Caco-2 (cell line): ENCODE measurements around the gene BANP. TPM values are rescaled to one million over a fixed set of nuclear protein-coding genes. Genes with fewer than 3 reads are reported as not detected.
"Not testable (repeated sequence)": the region's sequence is repeated elsewhere in the genome, so short reads cannot be mapped to it uniquely, and the experiment has no call there.

Experiments used
- BruUV-seq: library from RNA; stranded (reverse); fragments of 400-500 nt; replicated peaks from 2 replicates; lab custom pipeline; 2021; lab: Mats Ljungman, UMichigan
- CTCF ChIA-PET: fragments of 300-600 bp; sonication (Branson Sonifier 250); formaldehyde crosslinking; loops from one replicate; lab custom pipeline; 2022; ENCODE audit warnings: antibody characterized with exemption; lab: Charles Lee
- POLR2A ChIA-PET: fragments of 300-600 bp; sonication (Branson Sonifier 250); formaldehyde crosslinking; loops from one replicate; lab custom pipeline; 2022; ENCODE audit warnings: antibody characterized with exemption; lab: Charles Lee
- DNase-seq, 2 experiments: peaks; one replicate each; pipeline versions ENCODE4 v3.0.0 to v3.0.0-alpha.2; 2020 to 2022
- H3K27me3 ChIP-seq: replicated peaks from 2 replicates; pipeline ENCODE4 v1.6.0; 2011; ENCODE audit warnings: low read length; ENCODE audit not compliant: control insufficient read depth, insufficient read depth
- H3K36me3 ChIP-seq: 2 replicates; pipeline ENCODE4 v1.5.1; 2011; ENCODE audit warnings: low read length; ENCODE audit not compliant: control insufficient read depth, insufficient read depth
- H3K4me1 ChIP-seq: fragments of 250-450 bp; sonication (Bioruptor Pico); 2 replicates; pipeline ENCODE4 v1.5.1; 2020; ENCODE audit warnings: mild to moderate bottlenecking
- H3K4me3 ChIP-seq: 2 replicates; pipeline ENCODE4 v1.5.1; 2011; ENCODE audit warnings: low read depth, mild to moderate bottlenecking, control low read depth, low read length
- H3K9me3 ChIP-seq: fragments of 250-450 bp; sonication (Bioruptor Pico); 2 replicates; pipeline ENCODE4 v1.5.1; 2020; ENCODE audit warnings: mild to moderate bottlenecking, moderate library complexity
- H3K27ac Mint-ChIP-seq: one replicate; pipeline ENCODE4 v1.8.0; 2022; ENCODE audit warnings: mixed read lengths; ENCODE audit not compliant: unreplicated experiment
- H3K27me3 Mint-ChIP-seq: one replicate; pipeline ENCODE4 v1.8.0; 2022; ENCODE audit warnings: mixed read lengths; ENCODE audit not compliant: insufficient read depth, unreplicated experiment
- H3K36me3 Mint-ChIP-seq: one replicate; pipeline ENCODE4 v1.8.0; 2022; ENCODE audit warnings: mild to moderate bottlenecking, mixed read lengths; ENCODE audit not compliant: insufficient read depth, unreplicated experiment
- H3K4me1 Mint-ChIP-seq: one replicate; pipeline ENCODE4 v1.8.0; 2022; ENCODE audit warnings: low read depth, mixed read lengths; ENCODE audit not compliant: unreplicated experiment
- H3K4me3 Mint-ChIP-seq: one replicate; pipeline ENCODE4 v1.8.0; 2022; ENCODE audit warnings: mild to moderate bottlenecking, moderate library complexity, mixed read lengths; ENCODE audit not compliant: unreplicated experiment
- H3K9me3 Mint-ChIP-seq: one replicate; pipeline ENCODE4 v1.8.0; 2022; ENCODE audit warnings: mixed read lengths; ENCODE audit not compliant: unreplicated experiment
- CTCF ChIP-seq, 2 experiments: fragments of 200-600 bp in 1 of 2; IDR thresholded peaks; 1 replicate in 1 of 2; 2 replicates in 1 of 2; pipeline versions ENCODE4 v1.5.1 to v1.8.0; 2011 to 2022; ENCODE audit warnings: antibody characterized with exemption in 1 of 2, control low read depth in 1 of 2, inconsistent platforms in 1 of 2, low read depth in 1 of 2, low read length in 1 of 2, mild to moderate bottlenecking in 1 of 2, moderate library complexity in 1 of 2; ENCODE audit not compliant: insufficient read depth in 1 of 2, severe bottlenecking in 1 of 2, unreplicated experiment in 1 of 2
- intact Hi-C: fragments of 100-400 bp; cut with micrococcal nuclease; formaldehyde crosslinking; loops from one replicate; pipeline ENCODE4 v1.10.0; 2022; ENCODE audit not compliant: unreplicated experiment
- total RNA-seq: library from RNA; stranded (reverse); gene quantifications from 2 replicates; pipeline ENCODE4 v1.2.3, GENCODE V29; 2022

Gene BANP
- total RNA-seq, 1 experiment from 2014 or later, result 44.4 TPM

GRCh38 chr16:88102597-88102996, 151.4 kb downstream of the BANP start:
- Histone ChIP-seq H3K9me3 (peaks cover 7% of the 10 kb centered on the region; the same call in 1 of the 2 replicates), H3K4me1 (no peaks in the 10 kb centered on the region), H3K4me3 (no peak overlapping the region), H3K36me3 (no peaks in the 10 kb centered on the region), H3K27me3 (no peaks in the 10 kb centered on the region)
- H3K4me1 Mint-ChIP-seq, result no peaks in the 10 kb centered on the region
- H3K27ac Mint-ChIP-seq, result no peak overlapping the region
- POLR2A ChIA-PET, result no interaction called here
- peaks cover 9% of the 10 kb centered on the region for H3K9me3 Mint-ChIP-seq
- no peak overlapping the region for H3K4me3 Mint-ChIP-seq
- DNase-seq, result peak in 1 of 2 experiments; percentile 19
- no peak for TF ChIP-seq CTCF (IDR thresholded peaks at IDR 0.05; ENCODE audit: insufficient read depth in 1 of 2, low read depth in 1 of 2, low read length in 1 of 2, severe bottlenecking in 1 of 2, unreplicated experiment in 1 of 2)
- no peaks in the 10 kb centered on the region for H3K36me3 Mint-ChIP-seq
- BruUV-seq, result no TSS peak
- intact Hi-C loops, result no loop called here
- H3K27me3 Mint-ChIP-seq, result peaks cover 2% of the 10 kb centered on the region
- CTCF ChIA-PET, result no interaction called here

GRCh38 chr16:88103011-88103410, 151.8 kb downstream of the BANP start:
- Histone ChIP-seq H3K36me3 (no peaks in the 10 kb centered on the region), H3K9me3 (peaks cover 7% of the 10 kb centered on the region; the same call in 1 of the 2 replicates), H3K4me1 (no peaks in the 10 kb centered on the region), H3K27me3 (no peaks in the 10 kb centered on the region), H3K4me3 (no peak overlapping the region)
- no peak overlapping the region for H3K4me3 Mint-ChIP-seq
- no TSS peak for BruUV-seq
- no peaks in the 10 kb centered on the region for H3K4me1 Mint-ChIP-seq
- peak in 1 of 2 experiments; percentile 21 for DNase-seq
- POLR2A ChIA-PET, result no interaction called here
- H3K27me3 Mint-ChIP-seq, result peaks cover 2% of the 10 kb centered on the region
- CTCF ChIA-PET, result no interaction called here
- no peak overlapping the region for H3K27ac Mint-ChIP-seq
- H3K36me3 Mint-ChIP-seq, result no peaks in the 10 kb centered on the region
- H3K9me3 Mint-ChIP-seq, result peaks cover 5% of the 10 kb centered on the region
- TF ChIP-seq CTCF (IDR thresholded peaks at IDR 0.05; ENCODE audit: insufficient read depth in 1 of 2, low read depth in 1 of 2, low read length in 1 of 2, severe bottlenecking in 1 of 2, unreplicated experiment in 1 of 2), result no peak
- intact Hi-C loops, result no loop called here

- Mint-ChIP-seq H3K4me3 (no peak overlapping the region), H3K36me3 (no peaks in the 10 kb centered on the region), H3K27ac (no peak overlapping the region), H3K27me3 (peaks cover 2% of the 10 kb centered on the region), H3K9me3 (no peaks in the 10 kb centered on the region), H3K4me1 (no peaks in the 10 kb centered on the region)
- Histone ChIP-seq H3K9me3 (peaks cover 3% of the 10 kb centered on the region; the same call in 1 of the 2 replicates), H3K4me3 (no peak overlapping the region), H3K27me3 (no peaks in the 10 kb centered on the region), H3K4me1 (no peaks in the 10 kb centered on the region), H3K36me3 (no peaks in the 10 kb centered on the region)
- intact Hi-C loops, result no loop called here
- DNase-seq, result no peak
- CTCF ChIA-PET, result no interaction called here
- no peak for TF ChIP-seq CTCF (IDR thresholded peaks at IDR 0.05; ENCODE audit: insufficient read depth in 1 of 2, low read depth in 1 of 2, low read length in 1 of 2, severe bottlenecking in 1 of 2, unreplicated experiment in 1 of 2)
- no TSS peak for BruUV-seq
- POLR2A ChIA-PET, result no interaction called here
These were observed 152.5 kb downstream of the BANP start for GRCh38 chr16:88103581-88104188.

- DNase-seq, H3K36me3 Mint-ChIP-seq, POLR2A ChIA-PET, CTCF ChIA-PET, H3K4me3 Mint-ChIP-seq, H3K9me3 Mint-ChIP-seq, H3K4me1 ChIP-seq, H3K27me3 ChIP-seq, BruUV-seq, H3K27ac Mint-ChIP-seq, H3K9me3 ChIP-seq, H3K27me3 Mint-ChIP-seq, H3K36me3 ChIP-seq, intact Hi-C loops, H3K4me3 ChIP-seq, H3K4me1 Mint-ChIP-seq: not testable (repeated sequence)
These were observed 153.1 kb downstream of the BANP start for GRCh38 chr16:88104363-88104762.

GRCh38 chr16:88105574-88106140, 154.4 kb downstream of the BANP start:
- CTCF ChIA-PET, H3K9me3 ChIP-seq, H3K36me3 Mint-ChIP-seq: not testable (repeated sequence)

More at GRCh38 chr16:88105574-88106140, 154.4 kb downstream of the BANP start:
- H3K9me3 Mint-ChIP-seq, H3K27ac Mint-ChIP-seq, H3K4me3 Mint-ChIP-seq, DNase-seq, H3K36me3 ChIP-seq, BruUV-seq, intact Hi-C loops, POLR2A ChIA-PET, H3K27me3 ChIP-seq, H3K27me3 Mint-ChIP-seq, H3K4me1 Mint-ChIP-seq, H3K4me1 ChIP-seq, H3K4me3 ChIP-seq: not testable (repeated sequence)
